ENCODE data around the gene TRIM8.
A peak's percentile ranks its signal among the peaks of the same experiment; 100 is the strongest.

The TRIM8 gene

GRCh38 chr10:102674566-102674965 lies 30.3 kb downstream of the TRIM8 start:
- H3K79me2 ChIP-seq (ENCODE audit: insufficient read depth, low read length), result no peaks in the 10 kb centered on the region
- peaks cover 72% of the 10 kb centered on the region for H3K4me1 ChIP-seq (ENCODE audit: insufficient read depth, low read length, poor library complexity, severe bottlenecking)
- peak overlapping the region; percentile 61 for H3K9ac ChIP-seq (ENCODE audit: low read depth, low read length, poor library complexity, severe bottlenecking)

GRCh38 chr10:102675011-102675665 lies 30.9 kb downstream of the TRIM8 start:
- H2AFZ ChIP-seq (ENCODE audit: low read length), result no peak overlapping the region

More at GRCh38 chr10:102674566-102674965, 30.3 kb downstream of the TRIM8 start:
- peak overlapping the region; percentile 91 for H3K4me2 ChIP-seq (ENCODE audit: low read depth, low read length, poor library complexity, severe bottlenecking)
- no peak overlapping the region for H2AFZ ChIP-seq (ENCODE audit: low read length)
- H3K36me3 ChIP-seq (ENCODE audit: insufficient read depth, low read length), result no peaks in the 10 kb centered on the region
- H3K9me3 ChIP-seq (ENCODE audit: insufficient read depth, low read depth, low read length), result no peaks in the 10 kb centered on the region
- H3K9me2 ChIP-seq (replicated peaks; ENCODE audit: low read depth, low read length), result no peaks in the 10 kb centered on the region
- H3K4me3 ChIP-seq (ENCODE audit: low read length, poor library complexity, severe bottlenecking), result peak overlapping the region; percentile 70
- H4K20me1 ChIP-seq (ENCODE audit: insufficient read depth, low read length, poor library complexity, severe bottlenecking), result no peaks in the 10 kb centered on the region
- H3F3A ChIP-seq (ENCODE audit: low read depth), result no peaks in the 10 kb centered on the region
- no peak for TF ChIP-seq EZH2phosphoT487 (IDR thresholded peaks at IDR 0.05; ENCODE audit: borderline replicate concordance)
- TF ChIP-seq CTCF (conservative IDR thresholded peaks at IDR 0.05; ENCODE audit: low read length), result no peak
- H3K27me3 ChIP-seq (ENCODE audit: insufficient read depth, low read length, poor library complexity, severe bottlenecking), result no peaks in the 10 kb centered on the region

GRCh38 chr10:102675666-102676533 lies 31.6 kb downstream of the TRIM8 start:
- no peaks in the 10 kb centered on the region for H3F3A ChIP-seq (ENCODE audit: low read depth)
- H3K9me3 ChIP-seq (ENCODE audit: insufficient read depth, low read depth, low read length), result no peaks in the 10 kb centered on the region
- TF ChIP-seq EZH2phosphoT487 (IDR thresholded peaks at IDR 0.05; ENCODE audit: borderline replicate concordance) (no peak), CTCF (conservative IDR thresholded peaks at IDR 0.05; ENCODE audit: low read length) (no peak)
- peak overlapping the region; percentile 91 for H3K4me2 ChIP-seq (ENCODE audit: low read depth, low read length, poor library complexity, severe bottlenecking)
- peaks cover 60% of the 10 kb centered on the region for H3K4me1 ChIP-seq (ENCODE audit: insufficient read depth, low read length, poor library complexity, severe bottlenecking)
- peak overlapping the region; percentile 61 for H3K9ac ChIP-seq (ENCODE audit: low read depth, low read length, poor library complexity, severe bottlenecking)
- H3K4me3 ChIP-seq (ENCODE audit: low read length, poor library complexity, severe bottlenecking), result no peak overlapping the region
- no peaks in the 10 kb centered on the region for H3K79me2 ChIP-seq (ENCODE audit: insufficient read depth, low read length)
- H3K27me3 ChIP-seq (ENCODE audit: insufficient read depth, low read length, poor library complexity, severe bottlenecking), result no peaks in the 10 kb centered on the region
- no peak overlapping the region for H2AFZ ChIP-seq (ENCODE audit: low read length)
- no peaks in the 10 kb centered on the region for H3K9me2 ChIP-seq (replicated peaks; ENCODE audit: low read depth, low read length)
- no peaks in the 10 kb centered on the region for H4K20me1 ChIP-seq (ENCODE audit: insufficient read depth, low read length, poor library complexity, severe bottlenecking)
- H3K36me3 ChIP-seq (ENCODE audit: insufficient read depth, low read length), result no peaks in the 10 kb centered on the region

More at GRCh38 chr10:102675011-102675665, 30.9 kb downstream of the TRIM8 start:
- no peaks in the 10 kb centered on the region for H4K20me1 ChIP-seq (ENCODE audit: insufficient read depth, low read length, poor library complexity, severe bottlenecking)
- H3F3A ChIP-seq (ENCODE audit: low read depth), result no peaks in the 10 kb centered on the region
- H3K27me3 ChIP-seq (ENCODE audit: insufficient read depth, low read length, poor library complexity, severe bottlenecking), result no peaks in the 10 kb centered on the region
- H3K9ac ChIP-seq (ENCODE audit: low read depth, low read length, poor library complexity, severe bottlenecking), result peak overlapping the region; percentile 61
- no peaks in the 10 kb centered on the region for H3K79me2 ChIP-seq (ENCODE audit: insufficient read depth, low read length)
- no peaks in the 10 kb centered on the region for H3K9me3 ChIP-seq (ENCODE audit: insufficient read depth, low read depth, low read length)
- H3K4me1 ChIP-seq (ENCODE audit: insufficient read depth, low read length, poor library complexity, severe bottlenecking), result peaks cover 67% of the 10 kb centered on the region
- peak overlapping the region; percentile 91 for H3K4me2 ChIP-seq (ENCODE audit: low read depth, low read length, poor library complexity, severe bottlenecking)
- TF ChIP-seq CTCF (conservative IDR thresholded peaks at IDR 0.05; ENCODE audit: low read length) (no peak), EZH2phosphoT487 (IDR thresholded peaks at IDR 0.05; ENCODE audit: borderline replicate concordance) (no peak)
- H3K36me3 ChIP-seq (ENCODE audit: insufficient read depth, low read length), result no peaks in the 10 kb centered on the region
- H3K4me3 ChIP-seq (ENCODE audit: low read length, poor library complexity, severe bottlenecking), result peak overlapping the region; percentile 70
- no peaks in the 10 kb centered on the region for H3K9me2 ChIP-seq (replicated peaks; ENCODE audit: low read depth, low read length)

Data from Loucy (cell line).